HEK293 (cell line): ENCODE data around the gene RNASE8.
A peak's percentile ranks its signal among the peaks of the same experiment; 100 is the strongest.

Experiments used
- GLIS1 ChIP-seq: fragments of 450-650 bp; formaldehyde crosslinking; IDR thresholded peaks from 2 replicates; pipeline ENCODE4 v1.5.1; 2016; ENCODE audit warnings: missing biosample characterization, missing genetic modification characterization
- REST ChIP-seq: fragments of 450-650 bp; formaldehyde crosslinking; IDR thresholded peaks from 2 replicates; pipeline ENCODE4 v1.5.1; 2016; ENCODE audit warnings: missing biosample characterization, missing genetic modification characterization
- SALL2 ChIP-seq: fragments of 450-650 bp; formaldehyde crosslinking; IDR thresholded peaks from 2 replicates; pipeline ENCODE4 v1.5.0; 2017; ENCODE audit warnings: missing biosample characterization, mild to moderate bottlenecking, missing genetic modification characterization, borderline replicate concordance
- SETDB1 ChIP-seq: IDR thresholded peaks from one replicate; pipeline ENCODE4 v1.6.1; 2017; ENCODE audit warnings: mild to moderate bottlenecking, low read length, moderate library complexity, mixed read lengths; ENCODE audit not compliant: insufficient read length
- SP7 ChIP-seq: fragments of 450-650 bp; formaldehyde crosslinking; IDR thresholded peaks from 2 replicates; pipeline ENCODE4 v1.5.1; 2016; ENCODE audit warnings: missing biosample characterization, missing genetic modification characterization
- ZBTB1 ChIP-seq: fragments of 450-650 bp; formaldehyde crosslinking; IDR thresholded peaks from 2 replicates; pipeline ENCODE4 v1.5.1; 2016; ENCODE audit warnings: missing biosample characterization, missing genetic modification characterization
- ZBTB6 ChIP-seq: fragments of 450-650 bp; formaldehyde crosslinking; IDR thresholded peaks from 2 replicates; pipeline ENCODE4 v1.5.1; 2017; ENCODE audit warnings: missing biosample characterization, missing genetic modification characterization
- ZEB2 ChIP-seq: fragments of 450-650 bp; formaldehyde crosslinking; IDR thresholded peaks from 2 replicates; pipeline ENCODE4 v1.5.1; 2016; ENCODE audit warnings: missing biosample characterization, missing genetic modification characterization
- ZFP37 ChIP-seq: fragments of 450-650 bp; formaldehyde crosslinking; IDR thresholded peaks from 2 replicates; pipeline ENCODE4 v1.5.1; 2016; ENCODE audit warnings: missing biosample characterization, missing genetic modification characterization
- ZFP41 ChIP-seq: fragments of 450-650 bp; formaldehyde crosslinking; IDR thresholded peaks from 2 replicates; pipeline ENCODE4 v1.5.1; 2016; ENCODE audit warnings: missing biosample characterization, missing genetic modification characterization, borderline replicate concordance
- ZFP69B ChIP-seq: fragments of 450-650 bp; formaldehyde crosslinking; IDR thresholded peaks from 2 replicates; pipeline ENCODE4 v1.5.1; 2016; ENCODE audit warnings: missing biosample characterization, missing genetic modification characterization
- ZNF112 ChIP-seq: fragments of 450-650 bp; formaldehyde crosslinking; IDR thresholded peaks from 2 replicates; pipeline ENCODE4 v1.5.0; 2017; ENCODE audit warnings: missing biosample characterization, missing genetic modification characterization
- ZNF169 ChIP-seq: fragments of 450-650 bp; formaldehyde crosslinking; IDR thresholded peaks from 2 replicates; pipeline ENCODE4 v1.5.1; 2016; ENCODE audit warnings: missing biosample characterization, missing genetic modification characterization
- ZNF175 ChIP-seq: fragments of 450-650 bp; formaldehyde crosslinking; IDR thresholded peaks from 2 replicates; pipeline ENCODE4 v1.5.1; 2016; ENCODE audit warnings: missing biosample characterization, missing genetic modification characterization
- ZNF292 ChIP-seq: fragments of 450-650 bp; formaldehyde crosslinking; IDR thresholded peaks from 2 replicates; pipeline ENCODE4 v1.5.1; 2016; ENCODE audit warnings: low read depth, missing biosample characterization, missing genetic modification characterization, borderline replicate concordance
- ZNF354C ChIP-seq: fragments of 450-650 bp; formaldehyde crosslinking; IDR thresholded peaks from 2 replicates; pipeline ENCODE4 v1.5.1; 2016; ENCODE audit warnings: missing biosample characterization, missing genetic modification characterization, low read depth, borderline replicate concordance
- ZNF449 ChIP-seq: fragments of 450-650 bp; formaldehyde crosslinking; IDR thresholded peaks from 2 replicates; pipeline ENCODE4 v1.5.1; 2017; ENCODE audit warnings: missing biosample characterization, mild to moderate bottlenecking, missing genetic modification characterization, moderate library complexity
- ZNF48 ChIP-seq: fragments of 450-650 bp; formaldehyde crosslinking; IDR thresholded peaks from 2 replicates; pipeline ENCODE4 v1.5.1; 2016; ENCODE audit warnings: missing biosample characterization, missing genetic modification characterization
- ZNF518A ChIP-seq: fragments of 450-650 bp; formaldehyde crosslinking; conservative IDR thresholded peaks from 2 replicates; pipeline ENCODE4 v1.5.1; 2016; ENCODE audit warnings: low read depth, missing biosample characterization, missing genetic modification characterization
- ZNF544 ChIP-seq: fragments of 450-650 bp; formaldehyde crosslinking; IDR thresholded peaks from 2 replicates; pipeline ENCODE4 v1.5.0; 2017; ENCODE audit warnings: missing biosample characterization, missing genetic modification characterization
- ZNF610 ChIP-seq: fragments of 450-650 bp; formaldehyde crosslinking; IDR thresholded peaks from 2 replicates; pipeline ENCODE4 v1.5.1; 2016; ENCODE audit warnings: missing biosample characterization, missing genetic modification characterization, borderline replicate concordance
- ZNF624 ChIP-seq: fragments of 450-650 bp; formaldehyde crosslinking; IDR thresholded peaks from 2 replicates; pipeline ENCODE4 v1.5.1; 2017; ENCODE audit warnings: missing biosample characterization, missing genetic modification characterization
- ZNF629 ChIP-seq: fragments of 450-650 bp; formaldehyde crosslinking; IDR thresholded peaks from 2 replicates; pipeline ENCODE4 v1.5.1; 2017; ENCODE audit warnings: missing biosample characterization, missing genetic modification characterization
- ZNF645 ChIP-seq: fragments of 450-650 bp; formaldehyde crosslinking; IDR thresholded peaks from 2 replicates; pipeline ENCODE4; 2016; ENCODE audit warnings: missing biosample characterization, missing genetic modification characterization
- ZNF660 ChIP-seq: fragments of 450-650 bp; IDR thresholded peaks from 2 replicates; pipeline ENCODE4 v1.5.1; 2018; ENCODE audit warnings: missing biosample characterization, mild to moderate bottlenecking, missing genetic modification characterization
- ZNF792 ChIP-seq: fragments of 450-650 bp; formaldehyde crosslinking; IDR thresholded peaks from 2 replicates; pipeline ENCODE4 v1.5.1; 2016; ENCODE audit warnings: missing biosample characterization, missing genetic modification characterization
- ZSCAN23 ChIP-seq: fragments of 450-650 bp; formaldehyde crosslinking; IDR thresholded peaks from 2 replicates; pipeline ENCODE4 v1.5.1; 2016; ENCODE audit warnings: missing biosample characterization, missing genetic modification characterization

The RNASE8 gene

GRCh38 chr14:21103710-21104447 is 46.3 kb downstream of the RNASE8 start (continued):
- TF ChIP-seq ZNF660 (peak; percentile 89), ZNF518A (tag by site-specific recombination) (peak; percentile 46), ZNF645 (no peak; the same call in 1 of the 2 replicates), ZNF354C (tag by site-specific recombination) (no peak), SP7 (tag by site-specific recombination) (peak; percentile 94), ZNF48 (tag by site-specific recombination) (no peak), ZNF629 (tag by site-specific recombination) (peak; percentile 85), GLIS1 (tag by site-specific recombination) (peak; percentile 68), ZEB2 (tag by site-specific recombination) (peak; percentile 89), ZNF449 (tag by site-specific recombination) (peak; percentile 32; the same call in 1 of the 2 replicates), ZSCAN23 (tag by site-specific recombination) (peak; percentile 69; the same call in 1 of the 2 replicates), ZNF169 (tag by site-specific recombination) (no peak), ZNF292 (tag by site-specific recombination) (no peak), ZFP37 (tag by site-specific recombination) (peak; percentile 65), ZFP69B (tag by site-specific recombination) (peak; percentile 72), ZFP41 (tag by site-specific recombination) (no peak), ZNF610 (tag by site-specific recombination) (peak; percentile 82), REST (tag by site-specific recombination) (peak; percentile 45; the same call in 1 of the 2 replicates), ZBTB6 (tag by site-specific recombination) (peak; percentile 48; the same call in 1 of the 2 replicates), SALL2 (tag by site-specific recombination) (no peak), ZNF544 (tag by site-specific recombination) (no peak), ZNF175 (tag by site-specific recombination) (no peak), ZNF624 (tag by site-specific recombination) (no peak; the same call in 1 of the 2 replicates), ZBTB1 (tag by site-specific recombination) (no peak), ZNF112 (no peak), SETDB1 (no peak), ZNF792 (tag by site-specific recombination) (no peak)
